NCI-H2171 (cell line): ENCODE data around the gene MCTP1.
"Not testable (repeated sequence)": the region's sequence is repeated elsewhere in the genome, so short reads cannot be mapped to it uniquely, and the experiment has no call there.

Experiments used
- DNase-seq: peaks from one replicate; lab custom pipeline; 2025; lab: John Stamatoyannopoulos, UW

Gene MCTP1

DNA sequence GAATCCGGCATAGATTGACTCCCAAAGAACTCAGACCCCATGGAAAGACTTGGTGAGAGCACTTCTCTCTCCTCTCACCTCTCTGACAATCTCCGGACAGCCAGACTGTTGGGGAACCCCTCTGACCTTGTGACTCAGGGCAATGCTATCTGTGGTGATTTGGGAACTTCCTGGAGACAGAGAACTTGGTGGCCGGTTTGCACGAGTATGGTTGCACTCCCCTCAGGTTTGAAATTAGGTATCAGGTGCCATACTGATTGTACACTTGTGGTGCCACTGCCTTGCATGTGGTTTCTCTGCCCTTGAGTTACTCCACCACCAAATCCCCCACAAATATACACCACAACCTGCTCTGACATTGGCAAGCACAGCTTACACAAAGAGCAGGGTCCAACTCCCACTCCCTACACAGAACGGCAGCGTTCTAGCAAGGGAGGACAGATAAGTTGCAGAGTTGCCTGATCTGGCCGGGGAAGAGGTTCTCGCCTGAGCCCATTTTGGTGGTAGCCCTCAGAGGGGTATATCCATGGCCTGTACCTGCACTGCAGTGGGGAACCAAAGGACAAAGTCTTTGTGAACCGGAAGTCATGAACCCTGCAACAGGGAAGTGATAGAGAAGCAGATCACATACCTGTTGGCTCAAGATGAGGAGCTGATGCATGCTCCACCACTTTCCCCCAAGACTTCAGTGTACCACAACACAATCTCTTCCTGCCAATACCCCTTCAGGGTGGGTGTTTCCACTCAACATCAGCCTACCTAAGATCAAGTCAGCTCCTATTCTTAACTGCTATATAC, 255.1 kb downstream of the MCTP1 start:
- no peak for DNase-seq

DNA sequence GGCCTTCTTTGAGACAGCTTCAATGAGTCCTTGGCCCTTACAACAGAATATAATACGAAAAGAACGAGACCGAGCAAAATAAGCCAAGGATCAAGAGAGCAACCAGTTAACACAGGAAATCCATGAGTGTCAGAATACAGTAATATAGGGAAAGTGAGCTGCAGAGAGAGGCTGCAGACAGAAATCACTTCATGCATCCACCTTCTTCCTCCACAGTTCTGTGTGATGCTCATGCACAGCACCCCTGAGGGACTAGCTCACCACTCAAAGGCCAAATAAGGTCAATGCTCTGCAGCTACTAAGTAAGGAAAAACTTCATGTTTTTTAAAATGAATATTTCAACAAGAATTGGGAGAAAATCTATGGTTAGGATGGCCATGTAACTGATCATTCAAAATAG, 257.1 kb downstream of the MCTP1 start:
- DNase-seq, result no peak

DNA sequence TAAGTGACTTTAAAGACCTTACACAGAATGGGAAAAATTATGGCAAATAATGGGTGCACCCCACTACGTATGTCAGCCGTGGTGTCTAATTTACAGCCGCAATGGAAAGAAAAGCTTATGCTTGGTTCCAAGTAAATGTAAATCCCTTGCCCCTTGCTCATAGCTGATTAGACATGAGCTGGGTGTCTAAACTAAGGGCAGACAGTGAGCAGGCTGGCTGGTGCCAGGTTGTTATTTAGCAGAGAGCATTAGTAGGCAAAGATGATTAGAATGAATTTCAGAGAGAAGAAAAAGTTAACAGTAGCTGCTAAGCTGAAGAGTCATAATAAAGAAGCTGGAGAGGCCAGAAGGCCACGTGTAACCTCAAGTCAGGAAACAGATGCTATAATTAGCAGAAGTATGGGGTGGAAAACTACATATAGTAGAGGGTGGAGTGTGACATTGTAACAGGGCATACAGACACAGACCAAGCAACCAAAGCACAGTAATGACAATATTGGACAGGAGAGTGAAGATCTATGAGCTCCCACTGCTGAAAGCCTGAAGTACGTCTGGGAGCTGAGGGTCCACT, 257.7 kb downstream of the MCTP1 start:
- DNase-seq, result no peak

GRCh38 chr5:95026718-95027117, 258.2 kb downstream of the MCTP1 start:
- DNase-seq, result no peak

DNA sequence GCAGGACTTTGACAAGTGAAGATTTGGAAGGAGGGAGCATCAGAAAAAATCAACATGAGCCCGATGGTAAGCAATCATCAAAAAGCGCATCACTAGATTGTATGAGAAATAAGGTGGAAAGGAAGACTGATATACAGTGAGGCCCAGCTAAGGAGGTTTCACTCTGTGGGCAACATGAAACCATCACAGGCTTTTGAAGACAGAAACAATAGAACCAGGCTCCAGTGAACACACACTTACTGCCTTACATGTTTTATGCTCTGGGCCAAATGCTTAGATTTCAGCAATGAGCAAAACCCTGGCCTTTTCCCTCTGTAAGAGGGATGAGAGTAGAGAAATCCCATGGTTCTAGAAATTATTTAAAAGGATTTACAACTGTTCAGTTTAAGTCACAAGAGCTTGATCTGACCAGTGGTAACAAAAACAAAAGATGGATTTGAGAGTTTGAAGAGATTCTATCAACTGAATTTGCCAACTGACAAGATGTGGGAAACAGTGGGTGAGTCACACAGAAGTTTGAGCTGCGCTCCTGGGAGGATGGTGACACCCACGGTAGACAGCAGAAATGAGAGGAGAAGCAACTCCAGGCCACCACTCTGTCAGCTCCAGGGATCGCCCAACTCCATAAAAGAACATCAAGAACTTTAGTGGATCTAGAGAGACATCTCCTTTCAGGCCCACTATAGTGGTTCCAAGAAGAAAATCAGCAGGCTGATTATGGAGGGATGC, 261.8 kb downstream of the MCTP1 start:
- DNase-seq, result no peak

DNA sequence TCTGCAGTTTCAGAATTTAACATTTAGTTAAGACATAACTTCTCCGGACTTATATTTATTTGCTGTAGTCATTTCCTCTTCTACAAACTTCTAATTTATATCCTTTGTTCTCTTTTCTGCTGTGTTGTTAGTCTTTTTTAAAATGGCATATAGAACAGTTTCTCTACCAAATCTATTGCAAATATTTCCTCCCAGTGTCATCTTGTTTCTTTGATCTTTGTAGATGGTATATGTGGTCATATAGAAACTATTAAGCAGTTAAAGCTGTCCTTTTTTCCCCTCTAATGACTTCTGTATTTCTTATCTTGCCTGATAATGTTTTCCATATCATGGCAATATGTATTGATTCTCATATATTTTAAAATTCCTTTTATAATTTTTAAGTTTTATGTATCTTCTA, 264.5 kb downstream of the MCTP1 start:
- no peak for DNase-seq

- no peak for DNase-seq
Measured at GRCh38 chr5:95018946-95019345, 265.9 kb downstream of the MCTP1 start.

DNA sequence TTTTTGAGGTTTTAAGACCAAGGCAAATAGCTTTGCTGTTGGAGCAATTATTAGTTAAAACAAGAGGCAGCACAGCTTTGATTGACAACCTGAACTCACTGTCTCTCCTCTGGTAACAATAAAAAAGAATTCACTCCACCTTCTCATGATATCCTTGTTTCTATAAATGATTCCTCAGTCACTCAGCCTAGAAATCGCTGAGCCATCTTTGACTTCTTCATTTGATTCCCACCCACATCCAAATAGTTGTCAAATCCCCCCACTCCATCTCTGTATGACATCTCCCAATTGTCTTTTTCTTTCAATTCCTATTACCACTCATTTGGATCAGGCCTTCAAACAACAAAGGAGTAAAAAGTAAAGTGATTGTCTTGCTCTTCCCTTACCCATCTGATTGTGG, 266.4 kb downstream of the MCTP1 start:
- DNase-seq, result no peak

GRCh38 chr5:95009812-95010211, 275.1 kb downstream of the MCTP1 start:
- DNase-seq, result no peak

GRCh38 chr5:95007921-95008597, 276.8 kb downstream of the MCTP1 start:
- no peak for DNase-seq

DNA sequence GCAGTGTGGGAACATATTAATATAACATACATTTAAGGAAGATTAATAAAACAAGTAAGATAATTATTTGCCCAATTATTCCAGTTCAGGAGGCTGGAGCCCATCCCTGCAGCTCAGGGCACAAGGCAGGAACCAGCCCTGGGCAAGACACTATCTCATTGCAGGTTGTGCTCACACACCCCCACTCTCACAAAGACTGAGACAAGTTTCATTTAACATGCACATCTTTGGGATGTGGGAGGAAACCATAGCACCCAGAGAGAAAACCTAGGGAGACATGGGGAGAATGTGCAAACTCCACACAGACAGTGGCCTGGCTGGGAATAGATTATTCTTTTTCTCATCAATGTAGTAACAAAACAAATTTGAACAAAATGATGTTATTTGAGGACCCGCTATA, 279.1 kb downstream of the MCTP1 start:
- no peak for DNase-seq

- no peak for DNase-seq
Measured at GRCh38 chr5:94998670-94999069, 286.2 kb downstream of the MCTP1 start.

DNA sequence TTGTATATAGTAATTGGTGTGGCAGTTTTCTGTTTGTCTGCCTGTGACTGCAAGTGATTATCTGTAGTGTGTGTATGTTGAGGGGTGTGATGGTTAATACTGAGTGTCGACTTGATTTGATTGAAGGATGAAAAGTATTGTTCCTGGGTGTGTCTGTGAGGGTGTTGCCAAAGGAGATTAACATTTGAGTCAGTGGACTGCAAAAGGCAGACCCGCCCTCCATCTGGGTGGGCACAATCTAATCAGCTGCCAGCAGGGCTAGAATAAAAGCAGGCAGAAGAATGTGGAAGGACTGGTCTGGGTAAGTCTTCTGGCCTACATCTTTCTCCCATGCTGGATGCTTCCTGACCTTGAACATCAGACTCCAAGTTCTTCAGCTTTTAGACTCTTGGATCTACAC, 290.4 kb downstream of the MCTP1 start:
- DNase-seq, result not testable (repeated sequence)

DNA sequence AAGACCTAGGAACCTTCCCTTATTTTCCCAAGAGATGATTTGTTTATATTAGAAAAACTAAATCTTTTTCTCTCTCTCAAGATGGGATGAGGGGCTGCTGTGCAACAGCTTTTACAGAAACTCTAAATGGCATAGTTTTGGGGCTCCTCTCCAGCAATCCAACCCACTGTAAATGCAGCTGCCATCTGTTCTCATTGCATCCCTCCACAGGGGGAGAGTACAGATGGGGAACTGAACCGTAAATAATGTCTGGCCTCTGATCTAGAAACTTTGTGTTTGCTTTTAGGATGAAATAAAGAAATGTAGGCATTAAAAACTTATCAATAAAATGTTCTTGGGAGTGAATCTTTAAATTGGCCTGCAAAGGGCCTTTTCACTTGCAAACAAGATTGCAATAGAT, 291.4 kb downstream of the MCTP1 start:
- peak; percentile 22 for DNase-seq

DNA sequence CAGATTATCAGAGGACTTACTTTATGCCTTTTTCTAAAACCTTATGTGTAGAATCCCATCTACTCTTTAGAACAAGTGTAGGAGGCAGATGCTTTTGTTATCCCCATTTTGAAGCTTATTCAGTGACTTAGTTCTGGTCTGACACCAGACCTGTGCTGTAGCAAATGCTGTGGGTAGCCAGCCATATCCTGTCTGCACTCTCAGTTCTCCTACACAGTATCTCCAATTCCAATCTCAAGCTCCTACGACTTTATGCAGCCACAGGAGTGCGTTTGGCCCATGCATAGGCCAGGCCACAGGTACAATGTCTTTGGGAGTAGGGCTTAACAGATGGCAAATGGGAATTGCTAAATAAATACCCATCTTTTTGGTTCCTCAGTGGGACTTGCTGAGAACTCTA, 292.6 kb downstream of the MCTP1 start:
- no peak for DNase-seq

DNA sequence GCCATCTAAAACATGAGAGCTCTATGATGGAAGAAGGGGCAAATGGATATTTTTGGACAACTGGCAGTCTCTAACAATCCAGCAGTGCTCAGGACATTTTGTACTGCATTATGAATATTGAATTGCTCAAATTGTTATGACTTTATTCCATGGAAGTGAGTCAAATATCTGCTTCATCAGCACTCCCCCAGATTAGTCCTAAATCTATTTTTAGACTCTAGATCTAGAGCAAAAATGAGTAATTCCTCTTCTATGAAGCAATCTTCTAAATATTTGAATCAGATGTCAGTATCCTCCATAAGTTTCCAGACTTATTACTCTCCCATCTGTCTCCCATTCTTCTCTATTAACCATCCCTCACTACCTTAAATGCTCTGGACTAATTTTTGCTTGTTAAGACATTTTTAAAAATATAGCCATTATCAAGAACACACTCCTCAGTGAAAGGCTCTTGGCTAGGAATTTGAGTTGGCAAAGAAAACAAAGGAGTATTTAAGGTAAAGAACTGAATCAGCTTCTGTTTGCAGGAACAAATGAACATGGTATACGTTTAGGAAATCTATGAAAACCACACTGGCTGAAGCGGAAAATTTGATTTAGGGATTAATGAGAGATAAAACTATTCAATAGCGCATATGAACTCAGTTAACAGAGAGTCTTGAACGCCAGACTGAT, 300.9 kb downstream of the MCTP1 start:
- no peak for DNase-seq

DNA sequence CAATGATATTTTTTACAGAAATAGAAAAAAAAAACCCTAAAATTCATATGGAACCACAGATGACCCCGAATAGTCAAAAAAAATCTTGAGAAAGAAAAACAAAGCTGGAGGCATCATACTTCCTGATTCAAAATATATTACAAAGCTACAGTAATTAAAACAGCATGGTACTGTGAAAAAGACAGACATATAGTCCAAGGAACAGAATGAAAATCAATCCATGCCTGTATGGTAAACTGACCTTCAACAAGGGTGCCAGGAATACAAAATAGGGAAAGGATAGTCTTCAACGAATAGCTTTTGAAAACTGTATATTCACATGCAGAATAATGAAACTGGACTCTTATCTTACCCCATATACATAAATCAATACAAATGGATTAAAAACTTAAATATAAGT, 307.5 kb downstream of the MCTP1 start:
- no peak for DNase-seq

DNA sequence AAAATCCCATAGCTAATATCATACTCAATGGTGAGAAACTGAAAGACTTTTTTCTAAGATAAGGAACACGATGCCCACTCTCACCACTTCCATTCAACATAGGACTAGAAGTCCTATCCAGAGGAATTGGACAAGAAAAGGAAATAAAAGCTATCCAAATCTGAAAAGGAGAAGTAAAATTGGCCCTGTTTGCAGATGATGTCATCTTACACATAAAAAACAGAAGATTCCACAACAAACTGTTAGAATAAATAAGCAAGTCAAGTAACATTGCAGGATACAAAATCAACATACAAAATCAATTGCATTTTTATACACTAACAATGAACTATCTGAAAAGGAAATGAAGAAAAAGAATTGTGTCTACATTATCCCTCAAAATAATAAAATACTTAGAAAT, 308.0 kb downstream of the MCTP1 start:
- DNase-seq, result no peak

DNA sequence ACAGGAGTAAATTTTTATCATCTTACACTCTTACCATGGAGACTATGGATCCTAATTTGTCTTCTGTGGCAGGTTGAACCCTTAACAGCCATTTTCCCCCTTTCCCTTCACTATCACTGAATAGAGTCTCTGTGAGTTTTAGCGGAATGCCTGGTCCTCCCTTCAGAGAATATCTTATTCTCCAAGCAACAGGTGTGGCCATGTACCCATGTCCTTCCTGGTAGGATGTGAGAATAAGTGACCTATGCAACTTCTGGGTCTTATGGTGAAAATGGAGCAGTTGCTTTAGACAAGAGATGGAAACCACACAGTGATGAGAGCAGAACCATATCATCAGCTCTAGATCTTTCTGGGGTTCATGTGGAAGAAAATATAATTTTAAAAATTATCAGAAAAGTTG, 312.6 kb downstream of the MCTP1 start:
- DNase-seq, result no peak

DNA sequence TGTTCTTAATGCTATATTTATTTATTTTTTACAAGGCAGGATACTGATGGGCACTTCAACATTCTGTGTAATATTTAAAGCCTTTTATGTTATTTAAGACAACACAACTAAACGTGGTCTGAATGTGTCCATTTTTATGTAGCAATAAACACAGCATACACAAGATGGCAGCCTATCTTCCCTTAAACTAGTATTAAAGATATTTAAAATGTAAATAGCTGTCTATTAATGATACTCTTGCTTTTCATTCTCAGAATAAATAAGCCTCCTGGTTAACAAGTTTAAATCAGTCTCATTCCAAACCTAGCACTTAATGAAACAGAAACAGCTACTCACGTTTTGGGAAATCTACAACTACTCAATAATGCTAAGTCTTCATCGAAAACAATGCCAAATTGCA, 315.7 kb downstream of the MCTP1 start:
- DNase-seq, result no peak

DNA sequence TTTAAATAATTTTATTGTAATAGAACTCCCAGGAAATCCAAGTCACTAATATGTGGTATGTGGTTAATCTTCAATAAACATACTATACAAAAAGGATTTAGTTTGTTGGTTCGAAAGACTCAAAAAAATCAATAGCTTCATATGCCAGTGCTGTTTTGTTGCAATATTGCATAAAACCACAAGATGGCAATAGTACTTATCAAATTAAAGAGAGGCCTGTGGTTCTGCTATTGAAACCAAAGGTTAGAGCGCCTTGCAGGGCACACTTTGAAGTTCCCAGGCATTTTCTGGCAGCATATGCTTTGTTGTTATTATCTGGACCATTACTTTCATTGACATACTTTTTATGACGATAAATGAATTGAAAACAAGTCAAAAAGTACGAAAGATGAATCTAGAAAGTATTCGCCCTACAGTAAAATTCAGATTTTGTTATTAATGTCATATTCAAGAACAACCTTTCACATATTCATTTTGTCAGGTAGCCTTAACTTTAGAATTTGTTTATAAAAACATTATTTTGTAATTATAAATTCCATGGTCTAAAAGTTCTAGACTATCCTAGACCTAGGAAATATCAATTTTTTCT, 316.3 kb downstream of the MCTP1 start:
- DNase-seq, result peak; percentile 9

DNA sequence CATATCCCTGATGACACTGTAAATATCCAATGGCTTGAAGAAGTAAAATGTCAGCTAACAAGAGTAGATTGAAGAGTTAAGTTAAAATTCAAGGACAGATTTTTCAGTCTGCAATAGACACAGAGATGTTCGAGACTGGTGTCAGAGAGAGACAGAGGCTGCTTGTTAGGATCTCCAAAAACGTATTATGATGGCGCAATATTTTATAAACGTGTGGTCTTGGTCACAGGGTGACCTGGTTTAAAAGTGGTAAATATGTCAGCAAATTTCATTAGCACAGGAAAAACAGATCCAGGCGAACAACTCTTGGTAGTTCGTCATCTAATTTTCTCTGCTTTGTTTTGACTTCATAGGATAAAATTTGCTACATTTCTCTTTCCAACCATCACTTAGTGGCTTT, 317.4 kb downstream of the MCTP1 start:
- DNase-seq, result no peak
